Heart left ventricle (tissue), 16 donors: Measurements from ENCODE around the gene POLR1D. TPM values are rescaled to one million over a fixed set of nuclear protein-coding genes. Genes with fewer than 3 reads are reported as not detected.

ENCODE experiments used
- ATAC-seq, 4 donors: fragments of 200-7000 bp; cut with Tn5 transposase; one replicate each; pipeline ENCODE4 v1.9.1; 2020 to 2022; ENCODE audit warnings: moderate library complexity in 4 of 4, mild to moderate bottlenecking in 3 of 4, moderate number of reproducible peaks in 1 of 4
- DNase-seq, 5 donors: peaks; one replicate each; pipeline ENCODE4 v3.0.0-alpha.2; 2020
- H3K27ac ChIP-seq, 12 donors: fragments of 200-600 bp; sonication (generic) in 4 of 12; one replicate each; pipeline versions ENCODE4 v1.5.0 to v1.8.0; 2016 to 2022; ENCODE audit warnings: mild to moderate bottlenecking in 2 of 12
- H3K27me3 ChIP-seq, 9 donors: fragments of 200-600 bp; sonication (generic) in 2 of 9; one replicate each; pipeline versions ENCODE4 v1.5.1 to v1.8.0; 2016 to 2022; ENCODE audit warnings: mild to moderate bottlenecking in 3 of 9
- H3K36me3 ChIP-seq, 9 donors: fragments of 200-600 bp; sonication (generic) in 2 of 9; one replicate each; pipeline versions ENCODE4 v1.5.0 to v1.8.0; 2018 to 2022; ENCODE audit warnings: mild to moderate bottlenecking in 2 of 9
- H3K4me1 ChIP-seq, 12 donors: fragments of 200-600 bp; sonication (generic) in 4 of 12; one replicate each; pipeline versions ENCODE4 v1.5.0 to v1.8.0; 2016 to 2022; ENCODE audit warnings: mild to moderate bottlenecking in 3 of 12
- H3K4me3 ChIP-seq, 12 donors: fragments of 200-600 bp; sonication (generic) in 4 of 12; one replicate each; pipeline versions ENCODE4 v1.5.0 to v1.8.0; 2017 to 2022; ENCODE audit warnings: mild to moderate bottlenecking in 9 of 12, moderate library complexity in 4 of 12
- H3K9me3 ChIP-seq, 12 donors: fragments of 200-600 bp; sonication (generic) in 4 of 12; one replicate each; pipeline versions ENCODE4 v1.5.0 to v1.8.0; 2016 to 2022; ENCODE audit warnings: mild to moderate bottlenecking in 1 of 12
- POLR2A ChIP-seq, 2 donors: fragments of 450-650 bp; IDR thresholded peaks; one replicate each; pipeline ENCODE4 v1.6.1; 2017; ENCODE audit warnings: antibody characterized with exemption in 2 of 2, mild to moderate bottlenecking in 2 of 2, moderate library complexity in 2 of 2
- WGBS, 4 donors: extraction: QIAGEN DNeasy Blood & Tissue Kit in 2 of 4; methylation state at CpG; one replicate each; pipeline versions ENCODE4 v1.1.5 to v1.1.7; 2013 to 2018; 5-methylcytosine and 5-hydroxymethylcytosine counted together
- intact Hi-C, 10 donors: fragments of 100-400 bp; cut with DNase I; formaldehyde crosslinking; loops; one replicate each; pipeline versions ENCODE4 v1.11.1 to v1.14.2; 2022
- polyA plus RNA-seq, 2 donors: library from polyadenylated mRNA; stranded (reverse); fragments of 200-250 nt; gene quantifications; one replicate each; pipeline ENCODE4 v1.2.3, GENCODE V29; 2013
- total RNA-seq, 9 donors: library from RNA; depleted of rRNA in 2 of 9; stranded (reverse); fragments of >200 nt in 2 of 9; fragmentation: NEBNext Ultra II Directional in 3 of 9; extraction: Animal tissue kit (Norgen Biotek cat#: 25700) in 3 of 9; gene quantifications; one replicate each; pipeline versions ENCODE4 v1.1.0 to v1.2.4, GENCODE V29; 2016 to 2023
- TF ChIP-seq, protein P1 (sequence below), 12 donors: fragments of 200-600 bp; sonication (generic) in 4 of 12; IDR thresholded peaks; one replicate each; pipeline versions ENCODE4 v1.5.0 to v1.8.0; 2018 to 2022; ENCODE audit warnings: antibody characterized with exemption in 12 of 12, mild to moderate bottlenecking in 5 of 12
- donor health status: ischemic (EF 13 %, LVEDD 7.1; RV severe dilation, severe dysfunction).
- donor health status: healthy with polysubstance abuse.
- donor health status: DM: no; HTN: yes; CAD: no.
- donor health status: DM: no; HTN: no; CAD: no.
- donor health status: ischemic (EF 25% LVEDD 6.9; RV normal size, moderate dysfunction).
- donor health status: ischemic (EF 25% LVEDD 5.7; RV mildly dilated, moderate dysfunction).
- donor health status: healthy.
- donor health status: DM: yes; HTN: yes; CAD: no.
- donor health status: ischemic (EF 35%, LVEDD 5.7; RV mildly dilated, moderate dysfunction).
- donor health status: nonischemic (EF 11% LVEDD 7.7; RV severe dilation, severe dysfunction).
- donor health status: DM: yes; HTN: yes; CAD: no.
- donor health status: PGD.
- donor health status: ischemic (EF 29% LVEDD 5.4; RV normal size, mild dysfunction).
- donor health status: nonischemic (EF 23%, LVEDD 6.1; RV moderate dilation, normal function).

Gene POLR1D
- total and polyA plus RNA-seq, 11 donors = 68.4 to 152 (median 87.4) TPM

DNA sequence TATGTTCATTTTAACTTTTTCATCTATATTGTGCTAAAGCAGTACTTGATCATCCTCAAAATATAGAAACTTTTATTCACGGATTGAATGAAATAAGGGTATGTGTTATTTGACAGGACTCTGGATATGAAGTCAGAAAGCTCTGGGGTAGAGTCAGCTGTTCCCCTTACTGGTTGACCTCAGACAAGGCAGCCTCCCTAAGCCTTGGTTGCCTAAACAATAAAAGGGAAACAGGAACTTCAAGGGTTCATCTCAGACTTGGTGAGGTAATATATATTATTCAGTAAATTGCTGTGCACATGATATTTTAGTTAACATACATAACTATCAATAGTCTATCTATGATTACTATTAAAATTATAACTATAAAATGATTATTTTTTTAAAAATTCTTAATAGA, 13.6 kb downstream of the POLR1D start:
- Histone ChIP-seq H3K36me3 (peaks cover 0 to 12% (median 0%) of the 10 kb centered on the region in 9 donors), H3K27ac (peak overlapping the region in 1 of 12 donors; percentile 25), H3K9me3 (no peaks in the 10 kb centered on the region), H3K27me3 (no peaks in the 10 kb centered on the region), H3K4me1 (peaks cover 0 to 37% (median 25%) of the 10 kb centered on the region in 12 donors), H3K4me3 (no peak overlapping the region)
- DNase-seq (no peak), ATAC-seq (no peak)
- TF ChIP-seq, protein P1, sequence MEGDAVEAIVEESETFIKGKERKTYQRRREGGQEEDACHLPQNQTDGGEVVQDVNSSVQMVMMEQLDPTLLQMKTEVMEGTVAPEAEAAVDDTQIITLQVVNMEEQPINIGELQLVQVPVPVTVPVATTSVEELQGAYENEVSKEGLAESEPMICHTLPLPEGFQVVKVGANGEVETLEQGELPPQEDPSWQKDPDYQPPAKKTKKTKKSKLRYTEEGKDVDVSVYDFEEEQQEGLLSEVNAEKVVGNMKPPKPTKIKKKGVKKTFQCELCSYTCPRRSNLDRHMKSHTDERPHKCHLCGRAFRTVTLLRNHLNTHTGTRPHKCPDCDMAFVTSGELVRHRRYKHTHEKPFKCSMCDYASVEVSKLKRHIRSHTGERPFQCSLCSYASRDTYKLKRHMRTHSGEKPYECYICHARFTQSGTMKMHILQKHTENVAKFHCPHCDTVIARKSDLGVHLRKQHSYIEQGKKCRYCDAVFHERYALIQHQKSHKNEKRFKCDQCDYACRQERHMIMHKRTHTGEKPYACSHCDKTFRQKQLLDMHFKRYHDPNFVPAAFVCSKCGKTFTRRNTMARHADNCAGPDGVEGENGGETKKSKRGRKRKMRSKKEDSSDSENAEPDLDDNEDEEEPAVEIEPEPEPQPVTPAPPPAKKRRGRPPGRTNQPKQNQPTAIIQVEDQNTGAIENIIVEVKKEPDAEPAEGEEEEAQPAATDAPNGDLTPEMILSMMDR (IDR thresholded peaks at IDR 0.05) = no peak
- TF ChIP-seq POLR2A (IDR thresholded peaks at IDR 0.05) = no peak
- WGBS, 4 donors = 85 to 95% (median 88%) methylated on average over 1 of the region's 1 CpG
- intact Hi-C loops = no loop called here

DNA sequence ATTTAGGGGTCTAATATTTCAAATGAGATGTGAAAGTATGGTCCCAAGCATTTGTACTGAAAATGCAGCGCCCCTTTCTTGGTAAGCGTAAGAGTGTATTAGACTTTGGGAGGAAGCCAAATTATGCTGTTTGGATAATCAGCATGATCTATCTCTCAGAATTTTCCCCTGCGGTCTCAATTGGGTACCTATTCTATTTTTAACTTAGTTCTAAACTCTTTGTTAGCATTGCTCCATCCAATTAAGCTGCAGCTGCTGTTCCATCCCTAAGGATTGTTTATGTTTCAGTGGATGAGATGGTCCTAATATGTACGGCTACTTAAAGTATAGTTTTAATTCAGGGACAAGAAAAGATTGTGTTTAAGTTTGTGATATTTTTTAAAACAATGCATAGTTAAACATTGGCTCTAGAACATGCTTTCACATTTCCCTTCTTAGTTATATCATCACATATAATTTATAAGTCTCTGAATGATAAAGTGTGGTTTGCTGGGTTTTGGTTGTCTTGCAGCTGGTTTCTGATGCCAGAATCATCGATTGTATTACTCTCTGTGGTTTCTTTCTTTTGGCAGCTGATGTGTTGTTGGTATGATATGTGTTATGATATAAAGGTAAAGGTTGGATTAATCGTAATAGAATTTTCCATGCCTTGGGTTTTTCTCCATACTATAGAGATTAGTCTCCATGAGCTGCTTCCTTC, 15.0 kb downstream of the POLR1D start:
- 64 to 69% (median 66%) methylated on average over 6 of the region's 6 CpGs for WGBS, 4 donors
- H3K4me1 ChIP-seq = peaks cover 0 to 36% (median 25%) of the 10 kb centered on the region in 12 donors
- intact Hi-C loops = no loop called here

DNA sequence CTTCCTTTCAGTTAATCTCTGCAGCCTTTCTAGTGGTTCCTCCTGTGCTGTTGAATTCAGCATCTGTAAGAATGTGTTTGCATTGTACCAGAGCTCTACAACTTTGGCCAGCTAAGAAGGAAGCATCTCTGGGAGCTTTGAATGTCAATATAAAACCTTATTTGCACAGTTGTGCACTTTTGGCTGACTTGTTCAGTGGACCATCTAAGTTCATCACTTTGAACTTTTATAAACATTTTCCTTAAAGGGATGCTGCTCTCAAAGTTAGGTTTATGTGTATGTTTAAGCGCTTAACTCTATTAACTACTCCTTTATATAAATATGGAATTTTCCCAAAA, 15.6 kb downstream of the POLR1D start:
- intact Hi-C loops = no loop called here
- Histone ChIP-seq H3K36me3 (peaks cover 0 to 6% (median 0%) of the 10 kb centered on the region in 9 donors), H3K9me3 (no peaks in the 10 kb centered on the region), H3K27me3 (no peaks in the 10 kb centered on the region), H3K4me1 (peaks cover 0 to 40% (median 25%) of the 10 kb centered on the region in 12 donors), H3K4me3 (no peak overlapping the region), H3K27ac (peak overlapping the region in 1 of 12 donors; percentile 76)
- DNase-seq (no peak), ATAC-seq (no peak)
- TF ChIP-seq, protein P1 (IDR thresholded peaks at IDR 0.05) = no peak
- TF ChIP-seq POLR2A (IDR thresholded peaks at IDR 0.05) = no peak
- 98 to 99% (median 98%) methylated on average over 1 of the region's 1 CpG for WGBS, 4 donors

More for the DNA sequence above, 15.0 kb downstream of the POLR1D start:
- DNase-seq (no peak), ATAC-seq (no peak)
- no peaks in the 10 kb centered on the region for H3K27me3 ChIP-seq
- H3K27ac ChIP-seq = peak overlapping the region in 1 of 12 donors; percentile 76
- H3K9me3 ChIP-seq = no peaks in the 10 kb centered on the region
- no peak overlapping the region for H3K4me3 ChIP-seq
- TF ChIP-seq, protein P1 (IDR thresholded peaks at IDR 0.05) = no peak
- TF ChIP-seq POLR2A (IDR thresholded peaks at IDR 0.05) = no peak
- H3K36me3 ChIP-seq = peaks cover 0 to 12% (median 0%) of the 10 kb centered on the region in 9 donors

DNA sequence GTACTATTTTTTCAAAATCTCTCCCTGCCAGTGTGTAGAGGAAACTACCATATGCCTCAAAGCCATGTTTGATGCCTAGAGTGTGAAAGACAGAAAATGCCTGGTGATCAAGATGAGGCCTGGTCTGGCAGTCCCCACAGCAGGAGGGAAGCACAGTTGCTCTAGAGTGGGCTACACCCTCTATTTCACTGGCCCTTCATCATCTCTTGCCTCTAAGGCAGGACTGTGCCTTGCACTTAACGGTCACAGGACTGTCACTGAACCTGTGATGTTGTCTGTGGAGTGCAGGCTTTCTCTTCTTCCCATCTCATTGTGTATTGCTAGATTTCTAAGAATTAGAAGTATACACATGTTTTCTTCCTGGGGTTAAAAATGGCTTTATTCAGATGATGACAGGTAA, 16.3 kb downstream of the POLR1D start:
- whole genome bisulfite sequencing, 4 donors = 75 to 87% (median 81%) methylated on average over 1 of the region's 1 CpG
- no peaks in the 10 kb centered on the region for H3K36me3 ChIP-seq
- TF ChIP-seq, protein P1 (IDR thresholded peaks at IDR 0.05) = no peak
- TF ChIP-seq POLR2A (IDR thresholded peaks at IDR 0.05) = no peak
- H3K4me1 ChIP-seq = peaks cover 0 to 45% (median 25%) of the 10 kb centered on the region in 12 donors
- H3K9me3 ChIP-seq = no peaks in the 10 kb centered on the region
- DNase-seq (no peak), ATAC-seq (no peak)
- H3K4me3 ChIP-seq = no peak overlapping the region
- H3K27me3 ChIP-seq = no peaks in the 10 kb centered on the region
- H3K27ac ChIP-seq = peak overlapping the region in 8 of 12 donors; percentile 3 to 76 (median 25)
- intact Hi-C loops = no loop called here
